HG03103 (cell line): ENCODE results near the gene KLK15.
"Not testable (repeated sequence)": the region's sequence is repeated elsewhere in the genome, so short reads cannot be mapped to it uniquely, and the experiment has no call there.

Experiments used
- ATAC-seq: cut with Tn5 transposase; IDR thresholded peaks from one replicate; pipeline ENCODE4 v1.9.1; 2021; ENCODE audit warnings: low read depth; ENCODE audit not compliant: unreplicated experiment

The KLK15 gene

GRCh38 chr19:50797781-50798658 lies 35.4 kb downstream of the KLK15 start:
- no peak for ATAC-seq

- ATAC-seq = no peak
These were observed 36.0 kb downstream of the KLK15 start for GRCh38 chr19:50797429-50797780.

- ATAC-seq = no peak
These were observed 36.5 kb downstream of the KLK15 start for GRCh38 chr19:50796634-50797428.

GRCh38 chr19:50796128-50796633 lies 37.2 kb downstream of the KLK15 start:
- ATAC-seq = no peak

- no peak for ATAC-seq
These were observed 37.7 kb downstream of the KLK15 start for GRCh38 chr19:50795664-50796073.

GRCh38 chr19:50794876-50795663 lies 38.3 kb downstream of the KLK15 start:
- no peak for ATAC-seq

- no peak for ATAC-seq
These were observed 39.1 kb downstream of the KLK15 start for GRCh38 chr19:50794074-50794875.

- no peak for ATAC-seq
These were observed 39.8 kb downstream of the KLK15 start for GRCh38 chr19:50793558-50794065.

- ATAC-seq = no peak
These were observed 40.8 kb downstream of the KLK15 start for GRCh38 chr19:50792272-50793250.

GRCh38 chr19:50791594-50792271 lies 41.6 kb downstream of the KLK15 start:
- ATAC-seq = no peak

- no peak for ATAC-seq
These were observed 42.4 kb downstream of the KLK15 start for GRCh38 chr19:50790922-50791467.

- no peak for ATAC-seq
These were observed 43.0 kb downstream of the KLK15 start, which contains the start of gene ACP4 for GRCh38 chr19:50790396-50790795. ACP4 (plus strand) TSS chr19:50790415; CDS start chr19:50790415, 0 bp downstream.

GRCh38 chr19:50785329-50785728 lies 48.0 kb downstream of the KLK15 start:
- no peak for ATAC-seq

- no peak for ATAC-seq
These were observed 48.7 kb downstream of the KLK15 start for GRCh38 chr19:50784710-50785109.

GRCh38 chr19:50783848-50784152 lies 49.6 kb downstream of the KLK15 start:
- ATAC-seq = not testable (repeated sequence)

GRCh38 chr19:50780753-50781435 lies 52.5 kb downstream of the KLK15 start:
- no peak for ATAC-seq
